G401 (cell line): ENCODE measurements around the gene ZNF441. TPM values are rescaled to one million over a fixed set of nuclear protein-coding genes. Genes with fewer than 3 reads are reported as not detected.

Experiments used
- DNase-seq: peaks from one replicate; pipeline ENCODE4 v3.0.0-alpha.2; 2015; ENCODE audit warnings: low spot score
- in situ Hi-C: cut with HindIII; loops from 2 replicates; pipeline ENCODE4 v1.10.0; 2016; ENCODE audit warnings: low sequenced_read_pairs, mixed read lengths
- total RNA-seq: library from RNA; depleted of rRNA; stranded (reverse); fragments of >200 nt; shearing (Covaris generic); gene quantifications from 2 replicates; pipeline ENCODE4 v1.2.3, GENCODE V29; 2014; rRNA removed

ZNF441 gene
- total RNA-seq, 1 experiment from 2014 or later: 0.14 TPM

DNA sequence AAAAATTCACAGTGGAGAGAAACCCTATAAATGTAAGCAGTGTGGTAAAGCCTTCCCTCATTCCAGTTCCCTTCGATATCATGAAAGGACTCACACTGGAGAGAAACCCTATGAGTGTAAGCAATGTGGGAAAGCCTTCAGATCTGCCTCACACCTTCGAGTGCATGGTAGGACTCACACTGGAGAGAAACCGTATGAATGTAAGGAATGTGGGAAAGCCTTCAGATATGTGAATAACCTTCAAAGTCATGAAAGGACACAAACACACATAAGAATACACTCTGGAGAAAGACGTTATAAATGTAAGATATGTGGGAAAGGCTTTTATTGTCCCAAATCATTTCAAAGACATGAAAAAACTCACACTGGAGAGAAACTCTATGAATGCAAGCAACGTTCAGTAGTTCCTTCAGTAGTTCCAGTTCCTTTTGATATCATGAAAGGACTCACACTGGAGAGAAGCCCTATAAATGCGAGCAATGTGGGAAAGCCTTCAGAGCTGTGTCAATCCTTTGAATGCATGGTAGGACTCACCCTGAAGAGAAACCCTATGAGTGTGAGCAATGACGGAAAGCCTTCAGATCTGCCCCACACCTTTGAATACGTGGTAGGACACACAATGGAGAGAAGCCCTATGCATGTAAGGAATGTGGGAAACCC lies 65.6 kb downstream of the ZNF441 start:
- in situ Hi-C loops: no loop called here
- no peak for DNase-seq

DNA sequence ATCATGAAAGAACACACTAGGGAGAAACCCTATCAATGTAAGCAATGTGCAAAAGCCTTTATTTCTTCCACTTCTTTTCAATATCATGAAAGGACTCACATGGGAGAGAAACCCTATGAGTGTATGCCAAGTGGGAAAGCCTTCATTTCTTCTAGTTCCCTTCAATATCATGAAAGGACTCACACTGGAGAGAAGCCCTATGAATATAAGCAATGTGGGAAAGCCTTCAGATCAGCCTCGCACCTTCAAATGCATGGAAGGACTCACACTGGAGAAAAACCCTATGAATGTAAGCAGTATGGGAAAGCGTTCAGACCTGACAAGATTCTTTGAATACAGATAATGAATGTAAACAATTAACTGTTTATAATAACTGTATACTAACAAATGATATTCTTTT lies 66.7 kb downstream of the ZNF441 start:
- no peak for DNase-seq
- in situ Hi-C loops: no loop called here

Other genes with a start within 250 kb of the ZNF441 start
- gene ECSIT, start 237.9 kb upstream of the ZNF441 start, total RNA-seq: 104 and 109 TPM in 2 replicates
- gene CNN1, start 228.1 kb upstream of the ZNF441 start, total RNA-seq: 28.0 and 34.3 TPM in 2 replicates
- gene ELOF1, start 207.8 kb upstream of the ZNF441 start, total RNA-seq: 54.0 and 57.8 TPM in 2 replicates
- not detected in 2 replicates for gene ACP5, start 189.4 kb upstream of the ZNF441 start, total RNA-seq
- 28.9 and 35.6 TPM in 2 replicates for gene ZNF627, start 169.5 kb upstream of the ZNF441 start, total RNA-seq
- gene ZNF823, start 28.1 kb upstream of the ZNF441 start, total RNA-seq: 11.3 and 14.0 TPM in 2 replicates
- not detected in 2 replicates for gene ZNF491, start 31.5 kb downstream of the ZNF441 start, total RNA-seq
- 7.3 and 13.1 TPM in 2 replicates for gene ZNF440, start 47.3 kb downstream of the ZNF441 start, total RNA-seq
- gene ZNF439, start 81.7 kb downstream of the ZNF441 start, total RNA-seq: 0.20 TPM in 1 of 2 replicates, not detected in the other
- gene ZNF69, start 120.8 kb downstream of the ZNF441 start, total RNA-seq: 6.5 and 9.9 TPM in 2 replicates
- 10.3 and 11.3 TPM in 2 replicates for gene ZNF700, start 158.1 kb downstream of the ZNF441 start, total RNA-seq
- gene ZNF763, start 198.0 kb downstream of the ZNF441 start, total RNA-seq: 0.41 and 0.55 TPM in 2 replicates